K562 (cell line): Measurements from ENCODE around the gene USH2A. TPM values are rescaled to one million over a fixed set of nuclear protein-coding genes. Genes with fewer than 3 reads are reported as not detected.

Experiments
- ATAC-seq: fragments of 200-7000 bp; cut with Tn5 transposase; 3 replicates; pipeline ENCODE4 v1.9.1; 2020; ENCODE audit warnings: moderate library complexity
- BruUV-seq: library from RNA; stranded (reverse); fragments of 400-500 nt; replicated peaks from 2 replicates; lab custom pipeline; 2021; lab: Mats Ljungman, UMichigan
- CTCF ChIA-PET: fragments of 300-600 bp; formaldehyde crosslinking; extraction: SDS; loops from one replicate; lab custom pipeline; 2021; ENCODE audit warnings: low intra/inter-chr PET ratio; lab: Yijun Ruan, JAX
- POLR2A ChIA-PET: fragments of 300-600, 350-650 bp; sonication (Branson Sonifier 250); formaldehyde crosslinking; extraction: SDS; loops from one replicate; lab custom pipeline; 2021; ENCODE audit warnings: antibody characterized with exemption, inconsistent platforms; lab: Yijun Ruan, JAX
- DNase-seq, 4 experiments: peaks; one replicate each; pipeline versions ENCODE4 v3.0.0 to v3.0.0-alpha.2; 2011 to 2018; ENCODE audit warnings: low spot score in 3 of 4, mixed read lengths in 3 of 4; ENCODE audit errors: extremely low read depth in 1 of 4
- FAIRE-seq: peaks from 2 replicates; lab custom pipeline; 2011; peaks lifted over from hg19 to GRCh38; lab: Jason Lieb, UNC
- H2AFZ ChIP-seq: 2 replicates; pipeline ENCODE4 v1.6.0; 2011; ENCODE audit warnings: low read depth, low read length, control low read depth, inconsistent platforms
- H3K27ac ChIP-seq: fragments of 200-600 bp; 3 replicates; pipeline ENCODE4 v1.8.0; 2011; ENCODE audit warnings: low read depth, mild to moderate bottlenecking, control low read depth, inconsistent platforms, low read length, moderate library complexity, mixed read lengths; ENCODE audit errors: extremely low read depth
- H3K27me3 ChIP-seq, 2 experiments: fragments of 300-600 bp in 1 of 2; 2 replicates in 1 of 2; 3 replicates in 1 of 2; pipeline versions ENCODE4 v1.6.0 to v1.8.0; 2011; ENCODE audit warnings: inconsistent platforms in 2 of 2, low read length in 2 of 2, mild to moderate bottlenecking in 1 of 2, mixed read lengths in 1 of 2, moderate library complexity in 1 of 2; ENCODE audit not compliant: control insufficient read depth in 2 of 2, insufficient read depth in 2 of 2
- H3K36me3 ChIP-seq: fragments of 300-600 bp; 3 replicates; pipeline ENCODE4 v1.8.0; 2011; ENCODE audit warnings: mild to moderate bottlenecking, low read length, inconsistent platforms; ENCODE audit not compliant: control insufficient read depth, insufficient read depth
- H3K4me1 ChIP-seq, 2 experiments: fragments of 200-600 bp in 1 of 2; replicated peaks in 1 of 2; 2 replicates in 1 of 2; 3 replicates in 1 of 2; pipeline versions ENCODE4 v1.5.1 to v1.8.0; 2011; ENCODE audit warnings: inconsistent platforms in 2 of 2, low read length in 2 of 2, mild to moderate bottlenecking in 1 of 2, mixed read lengths in 1 of 2, moderate library complexity in 1 of 2; ENCODE audit not compliant: control insufficient read depth in 2 of 2, insufficient read depth in 2 of 2
- H3K4me2 ChIP-seq: 2 replicates; pipeline ENCODE4 v1.6.1; 2011; ENCODE audit warnings: low read length, control low read depth, inconsistent platforms, mixed read lengths; ENCODE audit not compliant: insufficient read depth
- H3K4me3 ChIP-seq: fragments of 200-600 bp; sonication (generic), shearing (Covaris generic); 2 replicates; pipeline ENCODE4 v1.5.1; 2016; ENCODE audit warnings: control low read depth, inconsistent platforms
- H3K79me2 ChIP-seq: fragments of 200-600 bp; 3 replicates; pipeline ENCODE4 v1.8.0; 2011; ENCODE audit warnings: low read length, inconsistent platforms; ENCODE audit not compliant: control insufficient read depth, insufficient read depth
- H3K9ac ChIP-seq, 2 experiments: 2 replicates each; pipeline versions ENCODE4 v1.6.0 to v1.6.1; 2011; ENCODE audit warnings: low read depth in 2 of 2, low read length in 2 of 2, control low read depth in 1 of 2, inconsistent platforms in 1 of 2, mild to moderate bottlenecking in 1 of 2, mixed read lengths in 1 of 2; ENCODE audit not compliant: insufficient read depth in 1 of 2
- H3K9me1 ChIP-seq: one replicate; pipeline ENCODE4 v1.6.0; 2011; ENCODE audit warnings: inconsistent platforms, mild to moderate bottlenecking, low read length, moderate library complexity; ENCODE audit not compliant: control insufficient read depth, insufficient read depth
- H3K9me3 ChIP-seq: replicated peaks from 2 replicates; pipeline ENCODE4 v1.5.1; 2011; ENCODE audit warnings: low read depth, low read length, inconsistent platforms; ENCODE audit not compliant: control insufficient read depth, insufficient read depth
- H4K20me1 ChIP-seq: replicated peaks from 2 replicates; pipeline ENCODE4 v1.6.1; 2011; ENCODE audit warnings: low read length, inconsistent platforms, mixed read lengths; ENCODE audit not compliant: control insufficient read depth, insufficient read depth
- FOXM1 ChIP-seq, 2 experiments: fragments of 450-650 bp in 1 of 2; sonication (generic) in 1 of 2; formaldehyde crosslinking in 1 of 2; IDR thresholded peaks; 2 replicates each; pipeline versions ENCODE4 v1.6.1 to v1.9.0; 2017 to 2022; ENCODE audit warnings: low read depth in 2 of 2, mild to moderate bottlenecking in 2 of 2, missing genetic modification reagents in 1 of 2, moderate library complexity in 1 of 2
- FOXP4 ChIP-seq: sonication (generic); formaldehyde crosslinking; IDR thresholded peaks from 2 replicates; pipeline ENCODE4 v1.8.0; 2022; ENCODE audit warnings: mild to moderate bottlenecking, missing genetic modification reagents, borderline replicate concordance
- GTF2A2 ChIP-seq: IDR thresholded peaks from 2 replicates; pipeline ENCODE4 v1.6.1; 2016; ENCODE audit warnings: mild to moderate bottlenecking, missing genetic modification characterization, missing compliant biosample characterization
- MECOM ChIP-seq: fragments of 250-450 bp; sonication (Bioruptor Pico); IDR thresholded peaks from 2 replicates; pipeline ENCODE4 v1.8.0; 2022; ENCODE audit warnings: inconsistent platforms
- PBX2 ChIP-seq, 2 experiments: IDR thresholded peaks in 1 of 2; conservative IDR thresholded peaks in 1 of 2; 2 replicates each; pipeline ENCODE4 v1.6.1; 2016; ENCODE audit warnings: low read depth in 2 of 2, mild to moderate bottlenecking in 1 of 2, missing compliant biosample characterization in 1 of 2, missing genetic modification characterization in 1 of 2, moderate library complexity in 1 of 2
- TFAM ChIP-seq: fragments of 250-450 bp; sonication (Bioruptor Pico); conservative IDR thresholded peaks from 2 replicates; pipeline ENCODE4 v1.5.0; 2021; ENCODE audit warnings: mild to moderate bottlenecking, moderate library complexity
- ZBTB49 ChIP-seq: sonication (generic); formaldehyde crosslinking; IDR thresholded peaks from 2 replicates; pipeline ENCODE4 v1.8.0; 2022; ENCODE audit warnings: missing genetic modification reagents, mild to moderate bottlenecking, borderline replicate concordance
- ZEB2 ChIP-seq: fragments of 450-650 bp; IDR thresholded peaks from 2 replicates; pipeline ENCODE4 v1.6.1; 2016
- in situ Hi-C: fragments of 300-500 bp; cut with MboI; formaldehyde crosslinking; loops from 4 replicates; pipeline ENCODE4 v1.15.0; 2018; ENCODE audit warnings: inconsistent platforms, mixed read lengths
- intact Hi-C: fragments of 100-400 bp; cut with micrococcal nuclease; formaldehyde crosslinking; loops from 2 replicates; pipeline ENCODE4 v1.14.2; 2022
- polyA plus RNA-seq, 8 experiments: library from polyadenylated mRNA; depleted of rRNA in 4 of 8; stranded (reverse) in 5 of 8; unstranded in 3 of 8; fragments of >200 nt; fragmentation: Nextera tagmentation in 2 of 8; fragmentation: Illumina TruSeq in 1 of 8; extraction: Ambion mirVana in 2 of 8; extraction: Trizol in 1 of 8; gene quantifications; 2 replicates each; pipeline versions ENCODE4 v1.2.1 to v1.2.3, GENCODE V29; 2011 to 2014; ENCODE audit warnings: inconsistent platforms in 1 of 8, missing spikeins in 1 of 8
- total RNA-seq, 7 experiments: library from RNA; depleted of rRNA in 6 of 7; stranded (reverse); fragments of >200 nt in 6 of 7; fragmentation: Illumina TruSeq in 2 of 7; extraction: Trizol in 2 of 7; gene quantifications; 2 replicates each; pipeline versions ENCODE4 v1.2.1 to v1.2.3, GENCODE V29; 2011 to 2021; ENCODE audit warnings: low replicate concordance in 1 of 7
- TF ChIP-seq, protein P1 (sequence below): fragments of 150-350 bp; IDR thresholded peaks from 2 replicates; pipeline ENCODE4 v1.6.1; 2014; ENCODE audit warnings: low read depth, mild to moderate bottlenecking, low read length, borderline replicate concordance

USH2A gene
- total and polyA plus RNA-seq, 9 of the 15 experiments (the other 6 are each of a cell fraction or from before 2014, with no cell fraction given), result under 0.01 TPM; not detected in 7

DNA sequence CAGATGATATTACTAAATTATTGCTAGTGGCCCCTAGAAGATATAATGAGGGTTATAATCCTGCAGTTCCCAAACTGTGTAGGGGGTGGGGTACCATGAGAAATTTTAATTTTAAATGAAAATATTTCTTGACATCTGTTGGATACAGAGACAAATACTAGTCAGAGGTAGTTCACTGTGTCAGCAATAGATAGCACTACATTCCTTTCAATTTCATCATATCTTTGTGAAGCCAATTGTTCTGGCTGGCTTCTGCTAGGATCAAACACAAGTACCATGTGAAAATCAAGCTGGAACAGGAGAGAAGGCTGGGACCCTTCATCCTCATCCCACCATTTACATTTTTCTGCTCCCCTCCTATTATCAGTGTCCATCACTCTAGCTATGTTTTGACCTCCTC, 208.1 kb downstream of the USH2A start:
- Histone ChIP-seq H4K20me1 (no peaks in the 10 kb centered on the region), H3K9me1 (no peaks in the 10 kb centered on the region), H3K4me2 (no peak overlapping the region), H3K79me2 (no peaks in the 10 kb centered on the region), H3K9ac (no peak overlapping the region), H3K27ac (no peak overlapping the region), H2AFZ (no peak overlapping the region), H3K36me3 (no peaks in the 10 kb centered on the region), H3K4me1 (no peaks in the 10 kb centered on the region), H3K27me3 (no peaks in the 10 kb centered on the region), H3K9me3 (no peaks in the 10 kb centered on the region; the same call in none of the 2 replicates), H3K4me3 (no peak overlapping the region)
- no TSS peak for BruUV-seq
- DNase-seq (no peak), ATAC-seq (no peak), FAIRE-seq (no peak)
- in situ Hi-C loops, result no loop called here
- ChIA-PET POLR2A (no interaction called here), CTCF (no interaction called here)
- intact Hi-C loops, result no loop called here
- TF ChIP-seq FOXP4 (CRISPR knock-in tag) (no peak), FOXM1 (IDR thresholded peaks at IDR 0.05; ENCODE audit: low read depth) (no peak), FOXM1 (CRISPR knock-in tag; IDR thresholded peaks at IDR 0.05; ENCODE audit: low read depth) (no peak), PBX2 (CRISPR knock-in tag; IDR thresholded peaks at IDR 0.05; ENCODE audit: low read depth) (no peak), PBX2 (tag; conservative IDR thresholded peaks at IDR 0.05; ENCODE audit: low read depth) (no peak), TFAM (CRISPR knock-in tag) (no peak), ZBTB49 (no peak), GTF2A2 (tag) (no peak), ZEB2 (no peak), MECOM (CRISPR knock-in tag) (no peak)
- TF ChIP-seq, protein P1, sequence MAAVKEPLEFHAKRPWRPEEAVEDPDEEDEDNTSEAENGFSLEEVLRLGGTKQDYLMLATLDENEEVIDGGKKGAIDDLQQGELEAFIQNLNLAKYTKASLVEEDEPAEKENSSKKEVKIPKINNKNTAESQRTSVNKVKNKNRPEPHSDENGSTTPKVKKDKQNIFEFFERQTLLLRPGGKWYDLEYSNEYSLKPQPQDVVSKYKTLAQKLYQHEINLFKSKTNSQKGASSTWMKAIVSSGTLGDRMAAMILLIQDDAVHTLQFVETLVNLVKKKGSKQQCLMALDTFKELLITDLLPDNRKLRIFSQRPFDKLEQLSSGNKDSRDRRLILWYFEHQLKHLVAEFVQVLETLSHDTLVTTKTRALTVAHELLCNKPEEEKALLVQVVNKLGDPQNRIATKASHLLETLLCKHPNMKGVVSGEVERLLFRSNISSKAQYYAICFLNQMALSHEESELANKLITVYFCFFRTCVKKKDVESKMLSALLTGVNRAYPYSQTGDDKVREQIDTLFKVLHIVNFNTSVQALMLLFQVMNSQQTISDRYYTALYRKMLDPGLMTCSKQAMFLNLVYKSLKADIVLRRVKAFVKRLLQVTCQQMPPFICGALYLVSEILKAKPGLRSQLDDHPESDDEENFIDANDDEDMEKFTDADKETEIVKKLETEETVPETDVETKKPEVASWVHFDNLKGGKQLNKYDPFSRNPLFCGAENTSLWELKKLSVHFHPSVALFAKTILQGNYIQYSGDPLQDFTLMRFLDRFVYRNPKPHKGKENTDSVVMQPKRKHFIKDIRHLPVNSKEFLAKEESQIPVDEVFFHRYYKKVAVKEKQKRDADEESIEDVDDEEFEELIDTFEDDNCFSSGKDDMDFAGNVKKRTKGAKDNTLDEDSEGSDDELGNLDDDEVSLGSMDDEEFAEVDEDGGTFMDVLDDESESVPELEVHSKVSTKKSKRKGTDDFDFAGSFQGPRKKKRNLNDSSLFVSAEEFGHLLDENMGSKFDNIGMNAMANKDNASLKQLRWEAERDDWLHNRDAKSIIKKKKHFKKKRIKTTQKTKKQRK, result no peak
